ENCODE data around the gene MRFAP1L1. TPM values are rescaled to one million over a fixed set of nuclear protein-coding genes. Genes with fewer than 3 reads are reported as not detected.

The MRFAP1L1 gene
- total and polyA plus RNA-seq, 9 of the 15 experiments (the other 6 are each of a cell fraction or from before 2014, with no cell fraction given) = 37.6 to 111 (median 83.8) TPM

GRCh38 chr4:6751611-6752485 lies 42.2 kb upstream of the MRFAP1L1 start (continued):
- TF ChIP-seq, protein P1, sequence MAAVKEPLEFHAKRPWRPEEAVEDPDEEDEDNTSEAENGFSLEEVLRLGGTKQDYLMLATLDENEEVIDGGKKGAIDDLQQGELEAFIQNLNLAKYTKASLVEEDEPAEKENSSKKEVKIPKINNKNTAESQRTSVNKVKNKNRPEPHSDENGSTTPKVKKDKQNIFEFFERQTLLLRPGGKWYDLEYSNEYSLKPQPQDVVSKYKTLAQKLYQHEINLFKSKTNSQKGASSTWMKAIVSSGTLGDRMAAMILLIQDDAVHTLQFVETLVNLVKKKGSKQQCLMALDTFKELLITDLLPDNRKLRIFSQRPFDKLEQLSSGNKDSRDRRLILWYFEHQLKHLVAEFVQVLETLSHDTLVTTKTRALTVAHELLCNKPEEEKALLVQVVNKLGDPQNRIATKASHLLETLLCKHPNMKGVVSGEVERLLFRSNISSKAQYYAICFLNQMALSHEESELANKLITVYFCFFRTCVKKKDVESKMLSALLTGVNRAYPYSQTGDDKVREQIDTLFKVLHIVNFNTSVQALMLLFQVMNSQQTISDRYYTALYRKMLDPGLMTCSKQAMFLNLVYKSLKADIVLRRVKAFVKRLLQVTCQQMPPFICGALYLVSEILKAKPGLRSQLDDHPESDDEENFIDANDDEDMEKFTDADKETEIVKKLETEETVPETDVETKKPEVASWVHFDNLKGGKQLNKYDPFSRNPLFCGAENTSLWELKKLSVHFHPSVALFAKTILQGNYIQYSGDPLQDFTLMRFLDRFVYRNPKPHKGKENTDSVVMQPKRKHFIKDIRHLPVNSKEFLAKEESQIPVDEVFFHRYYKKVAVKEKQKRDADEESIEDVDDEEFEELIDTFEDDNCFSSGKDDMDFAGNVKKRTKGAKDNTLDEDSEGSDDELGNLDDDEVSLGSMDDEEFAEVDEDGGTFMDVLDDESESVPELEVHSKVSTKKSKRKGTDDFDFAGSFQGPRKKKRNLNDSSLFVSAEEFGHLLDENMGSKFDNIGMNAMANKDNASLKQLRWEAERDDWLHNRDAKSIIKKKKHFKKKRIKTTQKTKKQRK (IDR thresholded peaks at IDR 0.05; ENCODE audit: borderline replicate concordance, low read depth, low read length) = no peak
- TF ChIP-seq CEBPB (tag; IDR thresholded peaks at IDR 0.05) (no peak), ARID1B (IDR thresholded peaks at IDR 0.05) (no peak), MYNN (IDR thresholded peaks at IDR 0.05) (no peak), MYNN (CRISPR knock-in tag; IDR thresholded peaks at IDR 0.05) (no peak), GATAD2B (IDR thresholded peaks at IDR 0.05; ENCODE audit: borderline replicate concordance) (no peak), HDAC2 (IDR thresholded peaks at IDR 0.05) (no peak), ARNT (IDR thresholded peaks at IDR 0.05) (0 out of 4 replicates have a peak, but pooled peaks of 1 of the 2 experiments have one; percentile 10), HMBOX1 (IDR thresholded peaks at IDR 0.05) (no peak), ZNF347 (CRISPR knock-in tag; IDR thresholded peaks at IDR 0.05; ENCODE audit: low read depth) (no peak), ATF1 (CRISPR knock-in tag; IDR thresholded peaks at IDR 0.05) (no peak), ATF1 (tag; IDR thresholded peaks at IDR 0.05) (peak; percentile 22; the same call in 1 of the 2 replicates), ZNF311 (CRISPR knock-in tag; IDR thresholded peaks at IDR 0.05) (no peak), ZBTB8A (IDR thresholded peaks at IDR 0.05; ENCODE audit: partially characterized antibody) (no peak), JUND (IDR thresholded peaks at IDR 0.05; ENCODE audit: borderline replicate concordance, low read depth, low read length) (0 out of 2 replicates have a peak, but pooled peaks have one; percentile 4), JUND (tag; IDR thresholded peaks at IDR 0.05; ENCODE audit: borderline replicate concordance, low read depth, low read length) (no peak; the same call in 2 of the 3 replicates)
- TF ChIP-seq, protein P2, sequence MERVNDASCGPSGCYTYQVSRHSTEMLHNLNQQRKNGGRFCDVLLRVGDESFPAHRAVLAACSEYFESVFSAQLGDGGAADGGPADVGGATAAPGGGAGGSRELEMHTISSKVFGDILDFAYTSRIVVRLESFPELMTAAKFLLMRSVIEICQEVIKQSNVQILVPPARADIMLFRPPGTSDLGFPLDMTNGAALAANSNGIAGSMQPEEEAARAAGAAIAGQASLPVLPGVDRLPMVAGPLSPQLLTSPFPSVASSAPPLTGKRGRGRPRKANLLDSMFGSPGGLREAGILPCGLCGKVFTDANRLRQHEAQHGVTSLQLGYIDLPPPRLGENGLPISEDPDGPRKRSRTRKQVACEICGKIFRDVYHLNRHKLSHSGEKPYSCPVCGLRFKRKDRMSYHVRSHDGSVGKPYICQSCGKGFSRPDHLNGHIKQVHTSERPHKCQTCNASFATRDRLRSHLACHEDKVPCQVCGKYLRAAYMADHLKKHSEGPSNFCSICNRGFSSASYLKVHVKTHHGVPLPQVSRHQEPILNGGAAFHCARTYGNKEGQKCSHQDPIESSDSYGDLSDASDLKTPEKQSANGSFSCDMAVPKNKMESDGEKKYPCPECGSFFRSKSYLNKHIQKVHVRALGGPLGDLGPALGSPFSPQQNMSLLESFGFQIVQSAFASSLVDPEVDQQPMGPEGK (CRISPR knock-in tag; IDR thresholded peaks at IDR 0.05; ENCODE audit: borderline replicate concordance) = no peak
- TF ChIP-seq, protein P3, sequence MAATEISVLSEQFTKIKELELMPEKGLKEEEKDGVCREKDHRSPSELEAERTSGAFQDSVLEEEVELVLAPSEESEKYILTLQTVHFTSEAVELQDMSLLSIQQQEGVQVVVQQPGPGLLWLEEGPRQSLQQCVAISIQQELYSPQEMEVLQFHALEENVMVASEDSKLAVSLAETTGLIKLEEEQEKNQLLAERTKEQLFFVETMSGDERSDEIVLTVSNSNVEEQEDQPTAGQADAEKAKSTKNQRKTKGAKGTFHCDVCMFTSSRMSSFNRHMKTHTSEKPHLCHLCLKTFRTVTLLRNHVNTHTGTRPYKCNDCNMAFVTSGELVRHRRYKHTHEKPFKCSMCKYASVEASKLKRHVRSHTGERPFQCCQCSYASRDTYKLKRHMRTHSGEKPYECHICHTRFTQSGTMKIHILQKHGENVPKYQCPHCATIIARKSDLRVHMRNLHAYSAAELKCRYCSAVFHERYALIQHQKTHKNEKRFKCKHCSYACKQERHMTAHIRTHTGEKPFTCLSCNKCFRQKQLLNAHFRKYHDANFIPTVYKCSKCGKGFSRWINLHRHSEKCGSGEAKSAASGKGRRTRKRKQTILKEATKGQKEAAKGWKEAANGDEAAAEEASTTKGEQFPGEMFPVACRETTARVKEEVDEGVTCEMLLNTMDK (IDR thresholded peaks at IDR 0.05; ENCODE audit: borderline replicate concordance, insufficient read depth, low read depth, low read length, poor library complexity, severe bottlenecking) = no peak
